IMR-90 (cell line): Measurements from ENCODE around the gene TSPAN4.

ENCODE experiments used
- BHLHE40 ChIP-seq: fragments of 150-350 bp; IDR thresholded peaks from 2 replicates; pipeline ENCODE4 v1.6.1; 2016; ENCODE audit warnings: mild to moderate bottlenecking, low read depth, low read length
- CEBPB ChIP-seq: IDR thresholded peaks from 2 replicates; pipeline ENCODE4 v1.6.1; 2012; ENCODE audit warnings: low read depth, low read length, improper control_type of control experiment
- MAFK ChIP-seq: IDR thresholded peaks from 2 replicates; pipeline ENCODE4 v1.6.1; 2012; ENCODE audit warnings: low read depth, low read length, improper control_type of control experiment
- MAZ ChIP-seq: IDR thresholded peaks from 2 replicates; pipeline ENCODE4 v1.6.1; 2012; ENCODE audit warnings: low read depth, mild to moderate bottlenecking, low read length, improper control_type of control experiment, moderate library complexity, borderline replicate concordance
- POLR2A ChIP-seq: IDR thresholded peaks from 2 replicates; pipeline ENCODE4 v1.6.1; 2012; ENCODE audit warnings: mild to moderate bottlenecking, low read depth, low read length
- RAD21 ChIP-seq: IDR thresholded peaks from 2 replicates; pipeline ENCODE4 v1.6.1; 2012; ENCODE audit warnings: low read length, improper control_type of control experiment
- SMC3 ChIP-seq: fragments of 150-350 bp; IDR thresholded peaks from 2 replicates; pipeline ENCODE4 v1.6.1; 2016; ENCODE audit warnings: low read depth, mild to moderate bottlenecking, antibody characterized with exemption, low read length, moderate library complexity
- TF ChIP-seq, protein P1 (sequence below): conservative IDR thresholded peaks from 2 replicates; pipeline ENCODE4 v1.5.1; 2012; ENCODE audit warnings: mild to moderate bottlenecking, low read depth, low read length, improper control_type of control experiment
- TF ChIP-seq, protein P2 (sequence below): fragments of 150-350 bp; IDR thresholded peaks from 2 replicates; pipeline ENCODE4 v1.6.1; 2017; ENCODE audit warnings: mild to moderate bottlenecking, antibody characterized with exemption, low read length, low read depth
- TF ChIP-seq, protein P3 (sequence below): fragments of 150-350 bp; IDR thresholded peaks from 2 replicates; pipeline ENCODE4 v1.6.1; 2016; ENCODE audit warnings: low read depth, mild to moderate bottlenecking, low read length, moderate library complexity, borderline replicate concordance

DNA sequence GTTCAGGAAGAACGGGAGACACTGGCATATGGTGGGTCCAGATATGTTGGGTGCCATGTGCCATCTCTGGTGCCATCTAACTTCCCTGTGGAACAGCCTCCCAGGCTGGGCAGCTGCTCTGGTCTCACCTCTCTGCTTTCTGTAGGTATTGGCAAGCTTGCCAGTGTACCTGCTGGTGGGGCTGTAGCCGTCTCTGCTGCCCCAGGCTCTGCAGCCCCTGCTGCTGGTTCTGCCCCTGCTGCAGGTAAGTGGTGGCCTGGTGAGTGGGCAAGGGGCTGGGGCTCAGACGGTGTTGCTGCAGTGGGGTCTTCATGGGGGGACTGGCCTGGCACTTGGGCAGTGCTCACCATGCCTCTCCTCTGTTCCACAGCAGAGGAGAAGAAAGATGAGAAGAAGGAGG is 30.3 kb upstream of the TSPAN4 start:
- TF ChIP-seq BHLHE40 (no peak), MAFK (no peak), RAD21 (no peak), CEBPB (no peak), SMC3 (no peak), POLR2A (no peak), MAZ (no peak)
- TF ChIP-seq, protein P1, sequence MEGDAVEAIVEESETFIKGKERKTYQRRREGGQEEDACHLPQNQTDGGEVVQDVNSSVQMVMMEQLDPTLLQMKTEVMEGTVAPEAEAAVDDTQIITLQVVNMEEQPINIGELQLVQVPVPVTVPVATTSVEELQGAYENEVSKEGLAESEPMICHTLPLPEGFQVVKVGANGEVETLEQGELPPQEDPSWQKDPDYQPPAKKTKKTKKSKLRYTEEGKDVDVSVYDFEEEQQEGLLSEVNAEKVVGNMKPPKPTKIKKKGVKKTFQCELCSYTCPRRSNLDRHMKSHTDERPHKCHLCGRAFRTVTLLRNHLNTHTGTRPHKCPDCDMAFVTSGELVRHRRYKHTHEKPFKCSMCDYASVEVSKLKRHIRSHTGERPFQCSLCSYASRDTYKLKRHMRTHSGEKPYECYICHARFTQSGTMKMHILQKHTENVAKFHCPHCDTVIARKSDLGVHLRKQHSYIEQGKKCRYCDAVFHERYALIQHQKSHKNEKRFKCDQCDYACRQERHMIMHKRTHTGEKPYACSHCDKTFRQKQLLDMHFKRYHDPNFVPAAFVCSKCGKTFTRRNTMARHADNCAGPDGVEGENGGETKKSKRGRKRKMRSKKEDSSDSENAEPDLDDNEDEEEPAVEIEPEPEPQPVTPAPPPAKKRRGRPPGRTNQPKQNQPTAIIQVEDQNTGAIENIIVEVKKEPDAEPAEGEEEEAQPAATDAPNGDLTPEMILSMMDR: no peak
- TF ChIP-seq, protein P2, sequence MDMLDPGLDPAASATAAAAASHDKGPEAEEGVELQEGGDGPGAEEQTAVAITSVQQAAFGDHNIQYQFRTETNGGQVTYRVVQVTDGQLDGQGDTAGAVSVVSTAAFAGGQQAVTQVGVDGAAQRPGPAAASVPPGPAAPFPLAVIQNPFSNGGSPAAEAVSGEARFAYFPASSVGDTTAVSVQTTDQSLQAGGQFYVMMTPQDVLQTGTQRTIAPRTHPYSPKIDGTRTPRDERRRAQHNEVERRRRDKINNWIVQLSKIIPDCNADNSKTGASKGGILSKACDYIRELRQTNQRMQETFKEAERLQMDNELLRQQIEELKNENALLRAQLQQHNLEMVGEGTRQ: no peak
- TF ChIP-seq, protein P3, sequence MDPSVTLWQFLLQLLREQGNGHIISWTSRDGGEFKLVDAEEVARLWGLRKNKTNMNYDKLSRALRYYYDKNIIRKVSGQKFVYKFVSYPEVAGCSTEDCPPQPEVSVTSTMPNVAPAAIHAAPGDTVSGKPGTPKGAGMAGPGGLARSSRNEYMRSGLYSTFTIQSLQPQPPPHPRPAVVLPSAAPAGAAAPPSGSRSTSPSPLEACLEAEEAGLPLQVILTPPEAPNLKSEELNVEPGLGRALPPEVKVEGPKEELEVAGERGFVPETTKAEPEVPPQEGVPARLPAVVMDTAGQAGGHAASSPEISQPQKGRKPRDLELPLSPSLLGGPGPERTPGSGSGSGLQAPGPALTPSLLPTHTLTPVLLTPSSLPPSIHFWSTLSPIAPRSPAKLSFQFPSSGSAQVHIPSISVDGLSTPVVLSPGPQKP: no peak
